Activated T-cell treated with anti-CD3 and anti-CD28 coated beads, Interleukin-2, amount 50 U/mL, for 48 hours (primary cell): Measurements from ENCODE around the gene ERV3-1.
"Not testable (repeated sequence)": the region's sequence is repeated elsewhere in the genome, so short reads cannot be mapped to it uniquely, and the experiment has no call there.

Experiments used
- DNase-seq, 2 experiments: peaks; one replicate each; pipeline ENCODE4 v3.0.0-alpha.2; 2020

The ERV3-1 gene

GRCh38 chr7:65006094-65006992, at the start of gene ERV3-1:
ERV3-1 (minus strand) TSS chr7:65006687; CDS start chr7:64993026, 13,661 bp downstream.
- DNase-seq, result peak; percentile 89 to 92

- DNase-seq, result not testable (repeated sequence)
Measured at GRCh38 chr7:65055786-65056185, 49.3 kb upstream of the ERV3-1 start.

- not testable (repeated sequence) for DNase-seq
Measured at GRCh38 chr7:65054466-65054994, 48.0 kb upstream of the ERV3-1 start.

- DNase-seq, result not testable (repeated sequence)
Measured at GRCh38 chr7:65051654-65052053, 45.2 kb upstream of the ERV3-1 start.

- not testable (repeated sequence) for DNase-seq
Measured at GRCh38 chr7:65051139-65051538, 44.7 kb upstream of the ERV3-1 start.

- DNase-seq, result not testable (repeated sequence)
Measured at GRCh38 chr7:65046329-65046728, 39.8 kb upstream of the ERV3-1 start.

- DNase-seq, result not testable (repeated sequence)
Measured at GRCh38 chr7:65045589-65045988, 39.1 kb upstream of the ERV3-1 start.

GRCh38 chr7:65038767-65039166, 32.3 kb upstream of the ERV3-1 start:
- peak; percentile 42 to 51 for DNase-seq

GRCh38 chr7:65037740-65038688, 31.5 kb upstream of the ERV3-1 start:
- DNase-seq, result peak; percentile 95 to 96

GRCh38 chr7:65036526-65036925, 30.0 kb upstream of the ERV3-1 start:
- not testable (repeated sequence) for DNase-seq

GRCh38 chr7:65035469-65035868, 29.0 kb upstream of the ERV3-1 start:
- not testable (repeated sequence) for DNase-seq

GRCh38 chr7:65034120-65034782, 27.8 kb upstream of the ERV3-1 start:
- DNase-seq, result not testable (repeated sequence)

GRCh38 chr7:65033391-65033790, 26.9 kb upstream of the ERV3-1 start:
- not testable (repeated sequence) for DNase-seq

- not testable (repeated sequence) for DNase-seq
Measured at GRCh38 chr7:65025023-65025422, 18.5 kb upstream of the ERV3-1 start.

- DNase-seq, result not testable (repeated sequence)
Measured at GRCh38 chr7:65020978-65021377, 14.5 kb upstream of the ERV3-1 start.

- DNase-seq, result not testable (repeated sequence)
Measured at GRCh38 chr7:65009881-65010280, 3.4 kb upstream of the ERV3-1 start.

GRCh38 chr7:65009394-65009793, 2.9 kb upstream of the ERV3-1 start:
- DNase-seq, result not testable (repeated sequence)

GRCh38 chr7:65007036-65007435, 549 bp upstream of the ERV3-1 start:
- DNase-seq, result peak in 1 of 2 experiments; percentile 23

- no peak for DNase-seq
Measured at GRCh38 chr7:65004575-65004974, 1.9 kb downstream of the ERV3-1 start.

GRCh38 chr7:65002972-65003585, 3.4 kb downstream of the ERV3-1 start:
- DNase-seq, result no peak

GRCh38 chr7:65001291-65001814, 5.1 kb downstream of the ERV3-1 start:
- DNase-seq, result no peak
